GM18861 (cell line): Measurements from ENCODE around the gene SUGP1.

ENCODE experiments used
- ATAC-seq: cut with Tn5 transposase; IDR thresholded peaks from one replicate; pipeline ENCODE4 v1.9.1; 2021; ENCODE audit not compliant: unreplicated experiment

Gene SUGP1

GRCh38 chr19:19342086-19343015, 22.0 kb upstream of the SUGP1 start:
- no peak for ATAC-seq

GRCh38 chr19:19341026-19341425, 20.7 kb upstream of the SUGP1 start:
- ATAC-seq = no peak

GRCh38 chr19:19338082-19338481, 17.8 kb upstream of the SUGP1 start:
- ATAC-seq = no peak

- ATAC-seq = no peak
Measured at GRCh38 chr19:19337120-19337519, 16.8 kb upstream of the SUGP1 start.

- ATAC-seq = no peak
Measured at GRCh38 chr19:19336597-19336996, 16.3 kb upstream of the SUGP1 start.

GRCh38 chr19:19335408-19336158, 15.3 kb upstream of the SUGP1 start:
- ATAC-seq = no peak

GRCh38 chr19:19334989-19335344, 14.7 kb upstream of the SUGP1 start:
- ATAC-seq = no peak

GRCh38 chr19:19334063-19334988, 14.0 kb upstream of the SUGP1 start:
- no peak for ATAC-seq

- ATAC-seq = no peak
Measured at GRCh38 chr19:19329126-19329525, 8.8 kb upstream of the SUGP1 start.

- ATAC-seq = no peak
Measured at GRCh38 chr19:19327672-19328071, 7.4 kb upstream of the SUGP1 start.

- no peak for ATAC-seq
Measured at GRCh38 chr19:19324059-19324770, 3.9 kb upstream of the SUGP1 start.

- ATAC-seq = no peak
Measured at GRCh38 chr19:19321141-19321577, 850 bp upstream of the SUGP1 start.

GRCh38 chr19:19319732-19320360, 463 bp downstream of the SUGP1 start:
- no peak for ATAC-seq

- ATAC-seq = no peak
Measured at GRCh38 chr19:19316082-19316481, 4.2 kb downstream of the SUGP1 start.

- no peak for ATAC-seq
Measured at GRCh38 chr19:19315444-19315843, 4.9 kb downstream of the SUGP1 start.

- ATAC-seq = no peak
Measured at GRCh38 chr19:19308373-19308772, 11.9 kb downstream of the SUGP1 start.

- ATAC-seq = no peak
Measured at GRCh38 chr19:19306191-19306590, 14.1 kb downstream of the SUGP1 start.

- ATAC-seq = no peak
Measured at GRCh38 chr19:19305696-19306095, 14.6 kb downstream of the SUGP1 start.

- no peak for ATAC-seq
Measured at GRCh38 chr19:19305066-19305465, 15.2 kb downstream of the SUGP1 start.
